Activated CD8-positive, alpha-beta memory T cell treated with anti-CD3 and anti-CD28 coated beads for 24 hours (primary cell): ENCODE measurements around the gene TBC1D2B.
"Not testable (repeated sequence)": the region's sequence is repeated elsewhere in the genome, so short reads cannot be mapped to it uniquely, and the experiment has no call there.

Source experiments
- DNase-seq: peaks from one replicate; pipeline ENCODE4 v3.0.0-alpha.2; 2020

TBC1D2B gene

GRCh38 chr15:77985031-77985930, 92.2 kb downstream of the TBC1D2B start:
- DNase-seq: no peak

DNA sequence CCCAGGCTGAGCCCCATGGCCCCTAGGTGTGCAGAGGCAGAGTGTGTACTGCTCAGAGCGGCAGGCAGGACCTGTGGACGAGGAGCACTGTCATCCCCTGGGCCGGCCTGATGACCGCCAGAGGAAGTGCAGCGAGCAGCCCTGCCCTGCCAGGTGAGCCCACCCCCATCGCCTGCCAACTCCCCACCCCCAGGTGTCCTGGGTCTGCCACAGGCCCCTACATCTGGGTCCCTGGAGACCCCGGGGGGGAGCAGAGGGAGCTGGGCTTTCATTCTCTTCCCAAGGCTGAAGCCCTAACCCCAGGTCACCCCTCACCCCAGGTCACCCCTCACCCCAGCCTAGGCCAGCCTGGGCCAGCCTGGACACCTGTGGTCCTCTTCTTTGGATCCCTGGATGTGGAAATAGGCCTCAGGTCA, 93.1 kb downstream of the TBC1D2B start:
- DNase-seq: no peak

DNA sequence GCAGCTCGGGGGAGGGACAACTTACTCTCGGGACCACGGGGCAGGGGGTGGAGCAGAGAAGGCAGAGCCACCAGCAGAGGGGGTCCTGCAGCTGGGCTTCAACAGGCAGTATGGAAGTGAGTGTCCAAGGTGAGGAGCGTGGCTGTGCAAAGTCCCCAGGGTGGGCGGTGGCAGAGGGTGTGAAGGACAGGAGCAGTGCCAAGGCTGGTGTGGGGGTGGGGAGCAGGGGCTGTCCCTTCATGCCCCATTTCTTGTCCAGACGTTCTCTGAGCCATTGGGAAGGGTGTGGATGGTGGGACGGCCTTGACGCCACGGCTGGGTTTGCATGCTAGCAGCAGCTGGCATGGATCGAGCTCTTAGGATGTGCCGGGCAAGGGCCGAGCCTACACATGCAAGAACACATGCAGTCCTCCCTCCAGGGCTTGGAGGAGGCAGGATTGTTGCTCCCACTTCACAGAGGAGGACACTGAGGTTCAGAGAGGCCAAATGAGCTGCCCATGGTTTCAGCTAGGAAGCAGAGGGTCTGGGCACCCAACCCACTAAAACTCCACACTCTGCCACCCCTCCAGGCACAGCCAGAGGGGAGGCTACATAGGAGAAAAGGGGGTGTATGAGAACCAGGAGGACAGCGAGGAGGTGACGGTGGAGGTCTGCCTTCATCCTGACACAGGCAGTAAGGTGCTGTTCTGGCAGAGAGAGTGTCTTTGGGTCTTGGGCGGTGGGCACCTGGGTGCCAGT, 93.6 kb downstream of the TBC1D2B start:
- DNase-seq: no peak

DNA sequence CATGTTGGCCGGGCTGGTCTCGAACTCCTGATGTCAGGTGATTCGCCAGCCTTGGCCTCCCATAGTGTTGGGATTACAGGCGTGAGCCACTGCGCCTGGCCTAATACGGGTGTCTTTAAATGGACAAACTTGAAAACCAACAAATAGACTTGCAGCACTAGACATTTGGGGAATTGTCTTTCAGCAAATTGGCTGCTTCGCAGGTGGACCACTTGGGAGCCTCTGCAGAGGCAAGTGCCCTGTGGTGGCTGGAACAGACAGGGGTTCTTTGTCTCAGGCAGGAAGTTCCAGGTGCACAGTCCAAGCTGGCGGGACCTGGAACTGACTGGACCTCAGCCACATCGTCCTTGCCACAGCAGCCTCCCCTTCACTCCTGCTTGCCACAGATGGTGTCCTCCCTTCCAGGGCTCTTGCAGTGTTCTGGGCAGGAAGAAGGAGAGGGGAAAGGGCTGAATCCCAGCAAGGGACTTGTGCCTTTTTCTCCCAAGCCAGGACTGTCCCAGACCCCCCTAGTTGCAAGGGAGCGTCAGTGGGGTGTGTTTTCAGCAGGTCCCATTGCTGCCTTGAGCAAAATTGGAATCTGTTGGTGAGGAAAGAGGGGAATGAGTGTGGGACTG, 94.3 kb downstream of the TBC1D2B start:
- no peak for DNase-seq

DNA sequence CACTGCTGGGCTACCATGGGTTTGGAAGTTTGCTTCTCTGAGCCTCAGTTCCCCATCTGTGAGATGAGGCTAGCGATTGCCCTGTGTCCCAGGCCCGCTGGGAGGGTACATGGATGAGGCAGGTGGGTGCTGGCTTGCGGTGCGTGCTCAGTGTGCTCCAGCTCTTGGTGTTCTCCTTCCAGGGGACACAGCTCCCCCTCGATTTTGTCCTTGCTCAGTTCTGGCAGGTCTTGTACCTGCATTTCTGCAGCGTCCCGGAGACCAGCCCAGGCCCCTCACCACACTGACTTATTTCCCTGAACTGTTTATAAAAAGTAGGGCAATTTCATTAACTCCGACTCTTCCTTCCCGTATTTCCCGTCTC, 95.4 kb downstream of the TBC1D2B start:
- no peak for DNase-seq

DNA sequence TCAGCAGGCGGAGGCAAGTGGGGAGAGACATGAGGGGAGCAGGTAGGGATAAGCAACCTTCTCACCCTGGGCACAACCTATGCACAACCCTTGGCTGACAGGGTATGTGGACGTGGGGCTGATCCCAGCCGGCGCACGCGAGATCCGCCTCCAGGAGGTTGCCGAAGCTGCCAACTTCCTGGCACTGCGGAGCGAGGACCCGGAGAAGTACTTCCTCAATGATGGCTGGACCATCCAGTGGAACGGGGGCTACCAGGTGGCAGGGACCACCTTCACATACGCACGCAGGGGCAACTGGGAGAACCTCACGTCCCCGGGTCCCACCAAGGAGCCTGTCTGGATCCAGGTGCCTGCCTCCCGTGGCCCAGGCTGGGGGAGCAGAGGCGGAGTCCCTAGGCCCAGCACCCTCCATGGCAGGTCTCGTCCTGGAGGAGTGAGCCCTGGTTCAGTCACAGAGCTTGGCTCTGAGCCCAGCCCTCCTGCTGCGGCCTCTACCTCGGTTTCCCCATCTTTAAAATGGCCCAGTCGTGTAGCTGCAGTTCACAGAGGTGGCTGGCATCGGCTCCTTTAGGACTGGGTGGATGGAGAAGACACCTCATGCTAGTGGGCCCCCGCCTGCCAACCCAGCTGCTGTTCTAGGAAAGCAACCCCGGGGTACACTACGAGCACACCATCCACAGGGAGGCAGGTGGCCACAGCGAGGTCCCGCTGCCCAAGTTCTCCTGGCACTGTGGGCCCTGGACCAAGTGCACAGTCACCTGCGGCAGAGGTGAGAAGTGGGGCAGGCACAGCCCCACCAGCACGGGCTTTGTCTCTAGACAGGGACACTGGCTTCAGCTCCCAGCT, 96.0 kb downstream of the TBC1D2B start:
- no peak for DNase-seq

DNA sequence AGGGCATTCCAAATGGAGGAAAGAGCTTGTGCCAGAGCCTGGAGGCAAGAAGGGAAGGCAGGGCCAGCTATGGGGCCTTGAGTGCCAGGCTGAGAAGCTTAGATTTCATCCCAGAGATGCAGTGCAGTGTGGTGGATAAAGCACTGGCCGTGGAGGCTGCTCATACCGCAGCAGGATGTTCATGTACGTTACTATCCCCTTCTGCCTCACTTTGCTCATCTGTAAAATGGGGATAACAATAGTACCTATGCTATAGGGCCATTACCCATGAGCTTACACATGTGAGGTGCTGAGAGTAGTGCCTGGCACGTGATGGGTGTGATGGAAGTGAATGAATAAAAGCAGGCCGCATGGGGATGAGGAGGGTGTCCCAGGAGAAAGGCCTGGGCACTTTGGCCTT, 96.8 kb downstream of the TBC1D2B start:
- not testable (repeated sequence) for DNase-seq

- DNase-seq: no peak
Observed at GRCh38 chr15:77980098-77980497, 97.4 kb downstream of the TBC1D2B start.

DNA sequence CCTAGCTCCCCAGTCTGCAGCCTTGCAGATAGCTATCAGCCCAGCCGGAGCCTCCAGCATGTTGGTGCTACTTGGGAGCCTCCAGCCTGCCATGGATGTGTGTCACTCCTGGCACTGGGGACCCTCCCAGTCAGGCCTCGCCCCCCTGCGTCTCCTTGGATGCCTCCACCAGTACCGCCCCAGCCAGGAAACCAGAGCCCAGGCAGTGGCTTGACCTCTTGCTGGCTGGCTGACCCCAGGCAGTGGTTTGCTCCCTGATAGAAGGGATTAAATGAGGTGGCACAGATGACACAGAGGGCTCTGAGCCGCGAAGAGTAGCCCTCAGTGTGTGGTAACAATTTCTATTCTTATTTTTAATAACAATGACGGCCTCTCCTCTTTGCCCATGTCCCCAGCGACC, 98.4 kb downstream of the TBC1D2B start:
- not testable (repeated sequence) for DNase-seq

DNA sequence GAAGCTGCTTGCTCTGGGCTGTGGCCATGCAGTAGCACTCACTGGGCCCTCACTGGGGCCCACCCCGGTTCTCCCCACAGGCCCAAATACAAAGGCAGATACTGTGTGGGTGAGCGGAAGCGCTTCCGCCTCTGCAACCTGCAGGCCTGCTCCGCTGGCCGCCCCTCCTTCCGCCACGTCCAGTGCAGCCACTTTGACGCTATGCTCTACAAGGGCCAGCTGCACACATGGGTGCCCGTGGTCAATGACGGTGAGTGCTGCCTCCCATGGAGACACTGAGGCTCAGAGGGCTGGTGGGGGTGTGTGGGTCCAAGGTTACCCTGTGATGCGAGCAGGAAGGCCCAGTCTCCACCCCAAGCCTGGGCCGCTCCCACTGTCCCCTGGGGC, 98.8 kb downstream of the TBC1D2B start:
- DNase-seq: not testable (repeated sequence)

GRCh38 chr15:77977903-77978758, 99.4 kb downstream of the TBC1D2B start:
- not testable (repeated sequence) for DNase-seq

DNA sequence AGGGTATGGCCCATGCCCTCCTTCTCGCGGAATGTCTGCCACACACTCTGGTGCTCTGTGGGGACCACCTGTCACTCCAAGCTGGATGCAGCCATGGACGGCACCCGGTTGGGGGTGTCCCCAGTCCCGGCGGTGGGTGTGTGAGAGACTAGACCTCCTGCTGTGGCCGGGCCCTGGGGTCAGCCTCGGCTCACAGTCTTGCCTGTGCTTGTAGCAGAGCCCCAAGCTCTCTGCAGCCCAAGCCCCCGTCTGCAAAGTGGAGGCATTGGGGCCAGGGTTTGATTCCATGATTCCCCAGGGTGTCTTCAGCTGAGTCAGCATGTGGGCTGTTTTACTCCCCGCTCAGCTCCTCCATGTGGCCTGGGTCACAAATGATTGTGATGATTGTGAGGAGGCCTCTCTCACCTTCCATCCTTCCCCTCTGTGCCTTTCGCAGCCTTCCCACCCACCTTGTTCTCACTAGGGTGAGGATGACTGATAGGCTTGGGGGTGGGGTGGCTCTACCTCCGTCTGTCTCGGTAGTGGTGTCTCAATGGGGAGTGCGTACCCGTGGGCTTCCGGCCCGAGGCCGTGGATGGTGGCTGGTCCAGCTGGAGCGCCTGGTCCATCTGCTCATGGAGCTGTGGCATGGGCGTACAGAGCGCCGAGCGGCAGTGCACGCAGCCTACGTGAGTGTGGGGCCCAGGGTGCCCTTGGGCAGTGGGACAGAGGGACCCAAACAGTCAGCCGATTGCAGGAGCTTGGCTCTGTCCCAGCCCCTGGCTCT, 100.6 kb downstream of the TBC1D2B start:
- DNase-seq: not testable (repeated sequence)

DNA sequence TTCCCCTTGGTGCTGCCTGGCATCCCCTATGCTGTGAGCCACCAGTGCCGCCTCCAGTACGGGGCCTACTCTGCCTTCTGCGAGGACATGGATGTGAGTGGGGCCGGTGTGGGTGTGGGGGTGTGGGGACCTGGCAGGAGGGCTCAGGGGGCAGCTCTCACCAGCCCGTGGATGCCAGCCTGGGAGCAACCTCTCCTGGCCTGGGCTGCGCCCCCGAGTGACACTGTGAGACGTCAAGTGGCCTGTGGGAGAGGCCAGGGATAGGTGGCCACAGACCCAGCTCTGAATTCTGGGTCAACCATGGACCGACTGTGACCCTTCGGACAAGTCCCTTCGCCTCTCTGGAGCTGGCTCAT, 101.4 kb downstream of the TBC1D2B start:
- not testable (repeated sequence) for DNase-seq

DNA sequence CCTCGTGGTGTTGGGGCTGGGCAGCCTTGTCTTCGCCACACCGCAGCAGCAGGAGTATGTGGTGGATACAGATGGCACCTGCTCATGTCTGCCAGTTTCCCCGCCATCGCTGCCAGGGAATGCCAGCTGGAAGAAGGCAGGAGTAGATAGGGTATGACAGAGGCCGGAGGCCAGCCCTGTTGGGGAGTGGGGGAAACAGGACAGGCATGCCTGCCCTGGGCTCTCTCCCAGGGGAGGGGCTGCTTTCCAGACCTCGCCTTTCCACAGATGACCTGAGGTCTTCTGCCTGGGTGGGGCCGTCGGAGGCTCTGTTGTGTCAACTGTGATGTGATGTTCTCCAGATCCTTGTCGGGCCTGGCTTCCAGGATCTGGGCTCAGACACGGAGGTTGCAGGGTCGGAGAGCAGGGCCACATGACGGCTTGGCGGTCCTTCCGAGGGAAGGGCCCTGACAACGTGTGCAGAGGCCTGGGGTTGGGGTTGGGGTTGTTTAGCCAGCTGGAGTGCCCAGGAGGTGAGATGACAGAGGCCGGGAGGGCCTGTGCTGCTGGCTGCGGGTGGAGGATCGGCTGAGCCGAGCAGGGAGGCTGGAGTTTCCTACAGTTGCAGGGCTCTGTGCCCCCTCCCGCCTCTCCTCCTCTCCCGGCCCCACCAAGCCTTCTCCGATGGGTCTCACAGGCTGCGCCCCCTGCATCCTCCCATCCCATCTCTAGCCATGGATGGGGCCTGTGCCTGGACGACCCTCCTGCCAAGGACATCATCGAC, 102.0 kb downstream of the TBC1D2B start:
- no peak for DNase-seq

GRCh38 chr15:77974416-77975331, 102.8 kb downstream of the TBC1D2B start:
- DNase-seq: no peak

- DNase-seq: no peak
Observed at GRCh38 chr15:77974098-77974414, 103.5 kb downstream of the TBC1D2B start.

DNA sequence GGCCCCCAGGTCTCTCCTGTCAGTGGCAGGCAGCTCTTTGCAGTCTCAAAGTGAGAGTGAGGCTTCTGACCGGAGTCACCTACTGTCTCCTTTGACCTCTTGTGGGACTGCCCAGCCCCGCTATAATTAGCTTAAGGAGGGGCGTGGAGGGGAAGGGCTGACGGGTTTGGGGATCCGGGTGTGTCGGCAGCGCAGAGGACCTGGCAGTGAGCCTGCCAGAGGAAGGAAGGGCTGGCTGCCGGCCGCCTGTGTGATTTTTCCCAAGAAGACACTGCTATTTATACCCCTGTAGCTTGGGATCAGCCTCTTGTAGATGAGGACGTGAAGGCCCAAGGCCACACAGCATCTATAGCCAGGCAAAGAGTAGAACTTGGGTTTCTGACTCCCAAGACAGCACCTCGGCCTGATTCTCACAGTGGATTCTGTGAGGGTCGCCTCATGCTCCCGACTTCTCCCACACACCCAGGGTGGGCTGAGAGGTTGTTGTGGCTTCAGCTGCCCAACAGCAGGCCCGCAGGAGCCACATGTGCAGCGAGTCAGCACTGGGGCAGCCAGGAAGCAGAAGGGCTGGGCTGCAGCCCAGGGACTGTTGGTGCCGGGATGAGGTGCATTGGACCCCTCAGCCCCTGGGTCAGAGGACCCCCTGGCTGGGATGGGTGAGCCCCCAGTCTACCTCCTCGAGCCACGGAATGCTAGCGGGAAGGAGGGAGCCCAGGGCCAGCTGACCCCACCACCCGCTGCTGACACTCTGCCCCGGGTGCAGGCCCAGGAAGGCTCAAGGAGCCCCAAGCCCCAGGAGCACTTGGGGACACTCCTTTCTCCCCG, 104.0 kb downstream of the TBC1D2B start:
- not testable (repeated sequence) for DNase-seq

DNA sequence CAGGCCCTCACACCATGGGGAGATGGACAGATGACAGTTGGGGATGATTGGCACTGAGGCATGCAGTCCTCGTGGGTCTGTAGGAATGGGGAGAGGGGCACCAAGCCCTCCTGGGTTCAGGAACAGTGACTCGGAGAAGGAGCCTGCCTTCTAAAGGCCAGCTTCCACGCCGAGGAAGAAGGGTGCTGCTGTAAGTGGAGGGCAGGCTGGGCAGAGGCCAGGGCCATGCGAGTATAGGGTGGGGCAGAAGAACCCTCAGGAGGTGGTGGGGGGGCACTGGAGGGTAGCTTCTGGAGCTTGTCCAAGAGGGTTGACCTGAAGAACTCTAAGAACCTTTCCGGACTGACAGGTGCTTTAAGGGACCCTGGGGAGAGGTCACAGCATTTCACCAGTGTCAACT, 104.8 kb downstream of the TBC1D2B start:
- not testable (repeated sequence) for DNase-seq
